Astrocyte (in vitro differentiated cells and primary cell): Measurements from ENCODE around the gene CD81.

Experiments
- CTCF ChIP-seq: IDR thresholded peaks from 2 replicates; pipeline ENCODE4 v1.5.1; 2011; ENCODE audit warnings: low read depth, mild to moderate bottlenecking, inconsistent platforms, low read length, moderate library complexity; ENCODE audit not compliant: insufficient read depth
- EZH2 ChIP-seq: IDR thresholded peaks from 2 replicates; pipeline ENCODE4 v1.6.1; 2012; ENCODE audit warnings: mild to moderate bottlenecking, low read length, inconsistent platforms; ENCODE audit not compliant: insufficient read depth

- TF ChIP-seq CTCF (peak; percentile 95), EZH2 (no peak)
Observed at GRCh38 chr11:2400069-2400761, 23.1 kb downstream of the CD81 start, which contains the start of gene TSSC4.
